COR-L47 (cell line): ENCODE results near the gene GOLGA6L7.
A peak's percentile ranks its signal among the peaks of the same experiment; 100 is the strongest.
"Not testable (repeated sequence)": the region's sequence is repeated elsewhere in the genome, so short reads cannot be mapped to it uniquely, and the experiment has no call there.

Experiments used
- DNase-seq: peaks from one replicate; lab custom pipeline; 2025; lab: John Stamatoyannopoulos, UW

Gene GOLGA6L7

GRCh38 chr15:28884151-28884940 lies 35.9 kb upstream of the GOLGA6L7 start:
- no peak for DNase-seq

- no peak for DNase-seq
Observed at GRCh38 chr15:28881600-28881999, 33.2 kb upstream of the GOLGA6L7 start.

GRCh38 chr15:28881170-28881569 lies 32.7 kb upstream of the GOLGA6L7 start:
- DNase-seq = no peak

GRCh38 chr15:28880680-28881079 lies 32.2 kb upstream of the GOLGA6L7 start:
- DNase-seq = no peak

GRCh38 chr15:28879551-28879950 lies 31.1 kb upstream of the GOLGA6L7 start:
- no peak for DNase-seq

GRCh38 chr15:28878209-28878608 lies 29.8 kb upstream of the GOLGA6L7 start:
- no peak for DNase-seq

- DNase-seq = no peak
Observed at GRCh38 chr15:28876845-28877185, 28.4 kb upstream of the GOLGA6L7 start.

GRCh38 chr15:28876131-28876844 lies 27.8 kb upstream of the GOLGA6L7 start:
- no peak for DNase-seq

- no peak for DNase-seq
Observed at GRCh38 chr15:28875461-28876000, 27.1 kb upstream of the GOLGA6L7 start.

- DNase-seq = peak; percentile 36
Observed at GRCh38 chr15:28873585-28874190, 25.2 kb upstream of the GOLGA6L7 start.

- no peak for DNase-seq
Observed at GRCh38 chr15:28873006-28873405, 24.6 kb upstream of the GOLGA6L7 start.

- no peak for DNase-seq
Observed at GRCh38 chr15:28871168-28871567, 22.7 kb upstream of the GOLGA6L7 start.

- no peak for DNase-seq
Observed at GRCh38 chr15:28868744-28869345, 20.4 kb upstream of the GOLGA6L7 start.

- DNase-seq = not testable (repeated sequence)
Observed at GRCh38 chr15:28861589-28862293, 13.3 kb upstream of the GOLGA6L7 start.

- DNase-seq = no peak
Observed at GRCh38 chr15:28861031-28861534, 12.6 kb upstream of the GOLGA6L7 start.

- not testable (repeated sequence) for DNase-seq
Observed at GRCh38 chr15:28854578-28854977, 6.1 kb upstream of the GOLGA6L7 start.

GRCh38 chr15:28853654-28854053 lies 5.2 kb upstream of the GOLGA6L7 start:
- DNase-seq = not testable (repeated sequence)

GRCh38 chr15:28849766-28850165 lies 1.3 kb upstream of the GOLGA6L7 start:
- DNase-seq = not testable (repeated sequence)

- not testable (repeated sequence) for DNase-seq
Observed at GRCh38 chr15:28849271-28849670, 827 bp upstream of the GOLGA6L7 start.

GRCh38 chr15:28847959-28848358 lies 485 bp downstream of the GOLGA6L7 start:
- DNase-seq = not testable (repeated sequence)

GRCh38 chr15:28847247-28847646 lies 1.2 kb downstream of the GOLGA6L7 start:
- not testable (repeated sequence) for DNase-seq
